IPS-18c (cell line): ENCODE data around the gene TCL1B.

Experiments
- H3K4me3 ChIP-seq: 2 replicates; pipeline ENCODE4 v1.7.0; 2013; ENCODE audit warnings: low read depth, mild to moderate bottlenecking, low read length, moderate library complexity; ENCODE audit not compliant: insufficient read depth
- H3K9me3 ChIP-seq: one replicate; pipeline ENCODE4 v1.6.1; 2013; ENCODE audit warnings: mild to moderate bottlenecking, low read length, moderate library complexity; ENCODE audit not compliant: control insufficient read depth, insufficient read depth

The TCL1B gene, protein sequence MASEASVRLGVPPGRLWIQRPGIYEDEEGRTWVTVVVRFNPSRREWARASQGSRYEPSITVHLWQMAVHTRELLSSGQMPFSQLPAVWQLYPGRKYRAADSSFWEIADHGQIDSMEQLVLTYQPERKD

DNA sequence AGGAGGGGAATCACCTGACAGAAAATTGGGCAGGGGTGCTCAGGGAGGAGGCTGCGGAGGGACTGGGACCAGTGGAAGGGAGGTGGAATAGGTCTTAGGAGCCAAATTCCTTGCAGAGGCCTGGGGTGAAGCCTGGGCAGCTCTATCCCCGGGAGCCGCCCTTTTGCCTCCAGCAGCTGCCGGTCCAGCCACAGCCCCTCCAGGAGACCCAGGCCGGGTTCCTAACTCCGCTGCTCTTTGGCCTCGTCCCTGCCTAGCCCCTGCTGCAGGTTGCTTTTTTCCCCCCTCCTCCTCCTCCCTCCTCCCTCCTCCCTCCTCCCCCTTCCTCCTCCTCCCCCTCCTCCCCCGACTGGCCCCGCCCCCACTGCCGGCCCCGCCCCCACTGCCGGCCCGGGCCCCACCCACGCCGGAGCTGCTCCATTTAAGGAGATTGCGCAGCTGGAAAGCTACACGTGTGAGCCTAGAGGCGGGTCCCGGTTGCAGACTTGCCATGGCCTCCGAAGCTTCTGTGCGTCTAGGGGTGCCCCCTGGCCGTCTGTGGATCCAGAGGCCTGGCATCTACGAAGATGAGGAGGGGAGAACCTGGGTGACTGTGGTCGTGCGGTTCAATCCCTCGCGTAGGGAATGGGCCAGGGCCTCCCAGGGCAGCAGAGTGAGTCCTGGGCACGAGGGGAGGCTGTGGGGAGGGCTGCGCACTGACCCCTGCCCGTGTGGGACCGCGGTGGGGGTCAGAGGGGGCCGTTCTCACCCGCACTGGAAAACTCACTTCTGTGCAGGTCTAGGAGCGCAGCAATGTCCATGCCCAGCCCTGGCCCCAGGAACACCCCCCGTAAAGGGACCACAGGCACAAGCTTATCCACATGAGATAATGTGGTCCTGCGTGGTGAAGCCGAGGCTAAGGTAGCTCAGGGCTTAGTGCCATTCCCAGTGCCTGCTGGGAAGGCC, at the start of gene TCL1B:
TCL1B (plus strand) TSS at position 449 of the 945 bp plus-strand sequence; CDS start at position 491, 42 bp downstream.
- Histone ChIP-seq H3K9me3 (no peaks in the 10 kb centered on the region), H3K4me3 (no peak within 1 kb of the TSS)

DNA sequence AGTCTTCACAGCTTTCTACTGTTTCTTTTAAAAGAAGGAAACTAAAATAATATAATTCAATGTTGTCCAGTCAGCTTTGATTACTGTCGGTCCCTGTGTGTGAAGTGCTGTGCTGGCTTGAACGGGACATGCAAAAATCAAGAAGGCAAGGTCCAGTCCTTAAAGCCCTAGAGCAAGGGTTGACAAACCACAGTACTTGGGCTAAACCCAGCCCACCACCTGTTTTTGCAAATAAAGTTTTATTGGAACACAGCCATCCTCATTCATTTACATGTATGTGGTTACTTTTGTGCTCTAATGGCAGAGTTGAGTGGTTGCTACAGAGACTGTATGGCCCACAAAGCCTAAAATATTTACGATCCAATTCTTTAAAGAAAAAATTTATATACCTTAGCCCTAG, 41.2 kb upstream of the TCL1B start:
- no peaks in the 10 kb centered on the region for H3K9me3 ChIP-seq
- no peak overlapping the region for H3K4me3 ChIP-seq

DNA sequence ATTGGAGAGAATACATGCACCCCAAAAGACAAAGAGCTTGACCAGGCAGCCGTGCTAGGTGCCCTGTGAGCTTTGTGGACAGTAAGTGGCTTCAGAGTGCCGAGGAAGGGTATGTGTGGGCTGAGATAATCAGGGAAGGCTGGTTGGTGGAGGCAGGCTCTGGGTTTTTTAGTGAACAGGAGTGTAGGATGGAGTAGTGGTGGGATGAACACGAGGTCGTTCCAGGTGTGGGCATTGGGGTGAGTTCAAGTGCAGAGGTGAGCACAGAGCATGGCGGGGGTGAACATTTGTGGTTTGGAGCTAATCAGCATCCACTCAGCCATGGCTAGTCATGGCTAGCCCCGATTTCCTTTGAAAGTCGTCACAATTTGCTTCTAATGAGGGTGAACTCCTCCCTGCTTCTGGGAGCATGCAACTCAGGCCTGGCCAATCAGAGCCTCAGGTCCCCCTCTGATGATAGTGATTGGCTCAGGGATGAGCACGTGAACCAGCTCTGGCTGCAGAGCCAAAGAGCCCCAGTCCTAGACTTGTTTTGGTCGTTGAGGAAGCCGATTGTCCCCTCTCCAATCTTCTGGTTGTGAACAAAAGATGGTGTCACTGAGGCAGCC, 40.7 kb upstream of the TCL1B start:
- Histone ChIP-seq H3K4me3 (no peak overlapping the region), H3K9me3 (no peaks in the 10 kb centered on the region)

DNA sequence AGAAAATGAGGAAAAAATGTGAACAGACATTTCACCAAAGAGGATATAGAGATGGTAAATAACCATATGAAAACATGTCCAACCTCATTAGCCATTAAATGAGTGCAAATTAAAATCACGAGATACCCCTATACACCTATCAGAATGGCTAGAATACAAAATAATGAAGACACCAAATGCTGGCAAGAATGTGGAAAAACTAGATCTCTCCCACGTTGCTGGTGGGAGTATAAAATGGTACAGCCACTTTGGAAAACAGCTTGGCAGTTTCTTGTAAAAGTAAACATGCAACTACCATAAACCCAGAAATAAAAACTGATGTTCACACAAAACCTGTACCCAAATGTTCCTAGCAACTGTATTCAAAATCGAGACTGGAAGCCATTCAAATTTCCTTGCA, 38.3 kb upstream of the TCL1B start:
- H3K9me3 ChIP-seq, result no peaks in the 10 kb centered on the region
- no peak overlapping the region for H3K4me3 ChIP-seq

DNA sequence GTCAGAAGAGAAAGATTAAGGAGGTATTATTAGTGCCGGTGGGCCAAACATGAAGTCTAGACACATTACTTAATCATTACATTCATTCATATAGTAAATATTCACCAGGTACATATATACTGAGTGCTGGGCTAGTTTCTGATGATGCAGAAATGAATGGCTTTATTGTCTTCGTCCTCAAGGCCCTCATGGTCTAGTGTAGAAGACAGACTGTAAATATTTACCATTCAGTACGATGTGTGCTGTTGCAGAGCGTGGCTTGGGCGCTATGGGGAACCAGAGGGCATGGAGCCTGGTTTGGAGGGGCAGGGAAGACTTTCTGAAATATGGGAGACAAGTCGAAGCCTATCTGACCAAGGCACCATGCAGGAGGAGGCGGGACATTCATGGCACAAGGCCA, 37.0 kb upstream of the TCL1B start:
- no peaks in the 10 kb centered on the region for H3K9me3 ChIP-seq
- H3K4me3 ChIP-seq, result no peak overlapping the region

DNA sequence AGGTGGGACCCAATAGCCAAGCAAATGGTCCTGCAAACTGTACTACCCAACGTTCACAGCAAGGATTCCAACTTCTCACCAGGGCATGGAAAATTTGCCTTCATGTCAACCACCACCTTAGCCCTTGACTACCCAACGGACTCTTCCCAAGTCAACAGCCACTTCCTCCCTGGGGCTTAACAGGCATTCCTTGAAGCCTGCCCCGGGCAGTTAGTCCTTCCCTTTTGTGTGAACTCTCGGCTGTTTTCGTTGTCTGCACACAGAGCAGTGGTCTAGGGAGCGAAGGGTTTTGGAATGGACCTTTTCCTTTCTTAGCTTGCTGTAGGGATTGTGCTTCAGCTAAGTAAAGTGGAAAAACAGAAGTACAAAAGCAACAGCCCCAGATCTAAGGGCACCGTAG, 35.2 kb upstream of the TCL1B start:
- no peak overlapping the region for H3K4me3 ChIP-seq
- no peaks in the 10 kb centered on the region for H3K9me3 ChIP-seq

DNA sequence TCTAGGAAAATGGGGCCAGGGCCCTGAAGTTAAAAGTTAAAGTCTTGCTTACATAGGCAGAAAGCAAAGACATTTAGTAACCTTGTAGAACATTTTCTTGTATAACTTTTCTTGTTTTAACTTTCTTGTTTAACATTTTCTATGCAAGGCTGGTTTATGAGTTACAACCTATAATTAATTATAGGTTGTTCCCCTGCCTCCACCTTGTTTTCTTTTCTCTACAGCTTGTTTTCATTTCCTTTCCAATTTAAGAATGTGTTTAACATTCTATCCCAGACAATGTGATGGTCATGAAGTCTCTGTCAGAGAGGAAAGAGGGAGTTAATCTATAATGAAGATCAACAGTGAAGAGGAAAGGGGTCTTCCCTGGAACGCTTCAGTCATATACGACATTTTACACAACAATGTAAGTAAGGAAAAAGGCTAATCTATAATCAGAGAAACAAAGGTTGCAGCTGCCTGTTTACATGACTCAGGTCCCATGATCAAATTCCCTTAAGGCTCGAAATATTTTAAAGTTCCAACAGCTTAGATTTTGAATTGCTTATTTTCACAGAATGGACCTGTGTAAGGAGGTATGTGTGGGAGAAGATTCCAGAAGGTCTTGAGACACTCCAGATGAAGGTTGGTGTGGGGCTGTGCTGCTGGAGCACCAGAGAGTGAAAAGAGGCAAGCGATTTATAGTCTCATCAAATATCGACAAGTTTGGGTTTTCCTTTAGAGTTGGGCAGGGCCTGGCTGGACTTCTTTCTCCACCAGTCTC, 34.2 kb upstream of the TCL1B start:
- Histone ChIP-seq H3K9me3 (no peaks in the 10 kb centered on the region), H3K4me3 (no peak overlapping the region)

DNA sequence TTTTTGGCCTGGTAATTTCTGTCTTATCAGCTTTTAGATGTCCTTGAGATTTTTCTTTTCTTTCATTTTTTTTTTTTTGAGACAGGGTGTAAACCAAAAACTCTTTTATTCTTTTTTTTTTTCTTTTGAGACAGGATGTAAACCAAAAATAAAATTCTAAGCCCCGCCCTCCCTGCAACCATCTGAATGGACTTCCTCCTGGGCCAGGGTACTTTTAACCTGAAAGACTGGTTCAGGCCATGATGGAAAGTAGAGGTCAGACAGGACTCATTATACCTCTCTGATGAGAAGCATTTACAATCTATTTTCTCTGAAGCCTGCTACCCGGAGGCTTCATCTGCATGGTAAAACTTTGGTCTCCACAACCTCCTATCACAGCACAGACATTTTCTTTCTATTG, 33.5 kb upstream of the TCL1B start:
- no peak overlapping the region for H3K4me3 ChIP-seq
- no peaks in the 10 kb centered on the region for H3K9me3 ChIP-seq

DNA sequence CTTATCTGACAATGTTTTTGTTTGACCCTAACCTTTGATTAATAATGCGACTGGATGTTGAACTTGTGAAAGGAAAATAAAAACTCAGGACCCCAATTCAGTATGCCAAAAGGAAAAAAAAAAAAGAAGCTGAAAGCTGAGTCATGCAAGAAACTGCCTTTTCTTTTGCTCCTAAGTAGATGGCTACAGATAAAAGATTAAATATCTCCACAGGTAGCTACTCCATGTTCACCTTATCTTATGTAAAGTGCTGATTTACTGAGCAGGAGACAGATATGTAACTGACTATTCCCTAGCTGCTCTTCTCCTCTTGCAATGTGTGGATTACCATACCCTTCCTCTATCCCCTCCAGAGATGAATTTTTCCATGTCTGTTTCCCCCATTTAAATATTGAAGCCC, 30.8 kb upstream of the TCL1B start:
- no peak overlapping the region for H3K4me3 ChIP-seq
- no peaks in the 10 kb centered on the region for H3K9me3 ChIP-seq

DNA sequence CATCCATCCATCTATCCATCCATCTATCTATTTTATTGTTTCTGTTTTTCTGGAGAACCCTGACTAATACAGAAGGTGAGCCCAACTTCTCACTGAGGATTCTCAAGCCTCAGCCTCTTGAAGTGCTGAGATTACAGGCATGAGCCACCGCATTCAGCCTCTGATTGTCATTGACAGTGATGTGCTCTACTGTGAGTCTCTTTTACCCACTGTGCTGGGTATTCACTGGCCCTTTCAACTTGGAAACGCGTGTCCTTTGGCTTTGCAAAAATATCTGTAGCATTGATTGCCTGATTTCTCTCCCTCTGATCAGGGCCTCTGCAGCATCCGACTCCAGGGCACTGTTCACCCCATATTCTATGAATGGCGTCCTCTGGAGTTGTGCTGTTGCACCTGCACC, 29.6 kb upstream of the TCL1B start:
- no peak overlapping the region for H3K4me3 ChIP-seq
- H3K9me3 ChIP-seq, result no peaks in the 10 kb centered on the region

DNA sequence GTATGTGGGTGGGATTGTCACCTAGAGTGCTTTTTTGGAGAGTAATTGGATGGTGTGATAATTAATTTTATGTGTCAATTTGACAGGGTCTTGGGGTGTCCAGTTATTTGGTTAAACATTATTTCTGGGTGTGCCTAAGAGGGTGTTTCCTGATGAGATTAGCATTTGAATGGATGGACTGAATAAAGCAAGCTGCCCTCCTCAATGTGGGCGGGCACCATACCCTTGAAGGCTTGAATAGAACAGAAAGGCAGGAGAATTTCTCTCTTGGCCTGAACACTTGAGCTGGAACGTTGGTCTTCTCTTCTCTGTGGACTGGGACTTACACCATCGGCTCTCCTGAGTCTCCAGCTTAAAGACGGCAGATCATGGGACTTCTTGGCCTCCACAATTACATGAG, 28.8 kb upstream of the TCL1B start:
- H3K4me3 ChIP-seq, result no peak overlapping the region
- H3K9me3 ChIP-seq, result no peaks in the 10 kb centered on the region

DNA sequence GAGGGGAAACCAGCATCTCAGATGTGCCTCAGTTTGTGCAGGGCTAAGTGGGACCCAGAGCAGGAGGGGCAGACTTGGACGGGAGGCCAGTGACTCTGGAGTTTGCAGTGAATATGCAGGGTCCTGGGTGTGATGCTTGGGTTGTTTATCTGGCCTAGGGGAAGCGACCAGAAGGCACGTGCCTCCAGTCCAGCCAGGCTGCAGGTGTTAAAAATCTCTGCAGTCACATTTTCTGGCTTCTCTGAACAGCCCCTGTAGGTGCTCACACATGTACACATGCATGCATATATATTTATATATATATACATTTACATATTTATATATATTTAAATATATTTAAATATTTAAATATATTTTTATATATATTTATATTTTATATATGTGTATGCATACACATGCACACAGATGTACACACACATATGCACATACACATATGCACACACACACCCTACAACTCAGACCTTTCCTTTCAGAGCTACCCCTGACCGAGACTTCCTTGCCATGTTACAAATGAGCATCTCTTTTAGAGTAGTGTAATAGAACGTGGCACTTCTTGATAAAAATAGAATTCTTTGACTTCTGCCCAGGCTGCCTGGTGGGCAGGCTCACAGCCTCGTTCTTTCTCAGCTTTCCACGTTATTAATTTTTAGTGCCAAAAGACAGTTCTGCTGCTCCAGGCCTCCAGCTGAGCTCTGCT, 26.8 kb upstream of the TCL1B start:
- Histone ChIP-seq H3K9me3 (no peaks in the 10 kb centered on the region), H3K4me3 (no peak overlapping the region)

DNA sequence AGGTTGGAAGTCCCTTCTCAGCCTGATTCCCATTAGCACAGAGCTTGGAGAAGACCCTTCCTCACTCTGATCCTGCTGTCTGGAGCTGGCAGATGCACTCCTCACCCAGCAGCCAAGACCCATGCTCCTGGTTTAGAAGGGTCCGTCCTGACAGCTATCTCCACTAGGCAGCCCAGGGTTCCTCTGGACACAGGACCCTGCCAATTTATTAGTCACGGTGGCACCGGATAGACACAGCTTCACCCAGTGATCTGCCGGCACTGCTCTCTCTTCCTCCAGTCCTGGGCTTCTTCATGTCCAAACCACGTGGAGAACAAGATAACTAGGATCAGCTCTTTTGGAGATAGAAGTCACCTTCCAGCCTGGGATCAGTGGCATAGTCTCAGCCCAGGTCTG, 26.2 kb upstream of the TCL1B start:
- no peaks in the 10 kb centered on the region for H3K9me3 ChIP-seq

DNA sequence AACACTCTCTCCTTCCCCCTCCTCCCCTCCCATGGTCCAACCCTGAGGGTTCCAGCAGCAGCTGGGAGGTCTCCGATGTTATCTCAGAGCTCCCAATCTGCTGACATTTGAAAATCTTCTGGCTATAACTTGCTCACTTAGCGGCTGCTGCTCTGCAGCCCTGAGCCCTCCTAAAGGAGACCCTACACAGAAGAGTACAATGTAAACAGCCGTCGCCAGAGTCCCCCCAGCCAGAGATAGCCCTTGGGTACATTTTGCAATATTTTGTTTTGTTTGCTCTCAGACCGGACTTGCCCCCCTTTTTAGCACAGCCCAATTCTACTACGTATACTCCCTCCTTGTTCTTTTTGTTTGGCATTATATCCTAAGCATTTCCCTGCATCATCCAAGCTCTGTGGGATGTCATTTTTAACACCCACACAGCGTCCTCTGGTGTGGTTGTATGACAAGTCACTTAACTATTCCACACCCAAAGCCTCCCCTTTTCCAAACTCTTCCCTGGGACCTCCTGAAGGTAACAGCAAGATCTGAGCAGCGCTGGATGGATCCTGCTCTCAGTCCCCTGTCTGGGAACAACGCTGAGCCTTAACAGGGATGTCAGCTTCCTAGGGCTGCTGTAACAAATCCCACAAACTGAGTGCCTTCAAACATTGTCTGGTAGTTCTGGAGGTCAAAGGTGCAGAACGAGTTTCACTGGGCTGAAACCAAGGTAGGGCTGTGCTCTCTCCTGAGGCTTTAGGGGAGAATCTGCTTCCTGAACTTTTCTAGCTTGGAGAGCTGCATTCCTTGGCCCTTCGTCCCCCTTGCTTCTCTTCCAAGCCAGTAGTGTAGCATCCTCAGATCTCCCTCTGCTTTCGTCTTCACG, 25.3 kb upstream of the TCL1B start:
- no peaks in the 10 kb centered on the region for H3K9me3 ChIP-seq

More for the DNA sequence above, 26.2 kb upstream of the TCL1B start:
- no peak overlapping the region for H3K4me3 ChIP-seq

DNA sequence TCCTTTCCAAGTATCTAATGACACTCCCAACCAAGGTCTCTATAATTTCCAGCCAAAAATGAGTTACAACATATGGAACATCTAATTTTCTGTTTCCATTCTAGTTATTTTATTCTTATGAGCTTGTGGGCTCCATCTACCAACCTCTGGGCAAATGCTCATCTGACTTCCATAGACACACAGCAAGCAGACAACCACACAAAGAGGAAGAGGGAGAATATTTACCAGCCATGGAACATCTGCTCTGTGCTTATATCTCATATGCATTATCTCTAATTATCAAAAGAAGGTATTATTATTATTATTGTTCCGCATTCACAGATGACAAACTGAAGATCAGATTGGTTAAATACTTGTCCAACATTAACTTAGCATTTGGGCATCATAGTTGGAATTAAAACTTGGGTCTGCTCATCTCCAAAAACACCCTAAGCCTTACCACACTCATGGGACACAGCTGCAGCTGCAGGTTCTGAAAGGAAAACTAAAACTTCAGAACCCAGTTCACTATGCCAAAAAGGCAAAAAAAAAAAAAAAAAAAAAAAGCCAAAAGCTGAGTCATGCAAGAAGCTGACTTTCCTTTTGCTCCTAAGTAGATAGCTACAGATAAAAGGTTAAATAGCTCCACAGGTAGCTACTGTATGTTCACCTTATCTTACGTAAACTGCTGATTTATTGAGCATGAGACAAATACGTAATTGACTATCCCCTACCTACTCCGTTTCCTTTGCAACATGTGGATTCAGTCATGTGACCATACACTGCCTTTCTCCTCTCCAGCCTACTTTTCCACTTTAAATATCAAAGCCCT, 23.6 kb upstream of the TCL1B start:
- Histone ChIP-seq H3K4me3 (no peak overlapping the region), H3K9me3 (no peaks in the 10 kb centered on the region)

More for the DNA sequence above, 25.3 kb upstream of the TCL1B start:
- no peak overlapping the region for H3K4me3 ChIP-seq
